ENCODE results near the gene FAM228B.
"Not testable (repeated sequence)": the region's sequence is repeated elsewhere in the genome, so short reads cannot be mapped to it uniquely, and the experiment has no call there.

The FAM228B gene

DNA sequence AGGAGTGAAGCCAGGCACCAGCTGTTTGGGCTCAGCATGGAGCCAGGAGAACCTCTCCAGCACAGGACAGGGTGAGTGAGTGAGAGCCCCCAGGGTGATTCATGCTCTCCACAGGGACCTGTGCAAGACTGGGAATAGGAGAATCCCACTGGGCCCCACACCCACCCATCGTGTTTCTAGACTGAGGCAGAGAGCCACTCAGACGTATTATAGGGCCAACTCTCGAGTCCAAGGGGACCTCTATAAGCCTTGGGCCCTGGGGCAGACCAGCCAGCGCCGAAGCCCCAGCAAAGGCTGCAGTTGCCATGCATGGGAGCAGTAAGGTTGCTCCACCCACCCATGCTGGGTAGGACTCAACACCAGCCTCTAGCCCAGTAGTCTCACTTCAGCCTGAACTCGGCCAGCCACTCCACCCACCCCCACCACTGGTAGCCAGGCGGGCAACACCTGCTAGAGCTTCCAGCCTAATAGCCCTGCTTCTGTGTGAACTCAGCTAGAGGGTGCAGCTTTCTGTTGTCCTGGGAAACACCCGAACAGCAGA, 19.1 kb upstream of the FAM228B start:
- DNase-seq, result no peak

GRCh38 chr2:24104906-24105305, 18.4 kb upstream of the FAM228B start:
- no peak for DNase-seq

- no peak for DNase-seq
Measured at GRCh38 chr2:24105816-24106215, 17.5 kb upstream of the FAM228B start.

GRCh38 chr2:24106786-24107185, 16.5 kb upstream of the FAM228B start:
- DNase-seq, result no peak

GRCh38 chr2:24107336-24107735, 15.9 kb upstream of the FAM228B start:
- no peak for DNase-seq

DNA sequence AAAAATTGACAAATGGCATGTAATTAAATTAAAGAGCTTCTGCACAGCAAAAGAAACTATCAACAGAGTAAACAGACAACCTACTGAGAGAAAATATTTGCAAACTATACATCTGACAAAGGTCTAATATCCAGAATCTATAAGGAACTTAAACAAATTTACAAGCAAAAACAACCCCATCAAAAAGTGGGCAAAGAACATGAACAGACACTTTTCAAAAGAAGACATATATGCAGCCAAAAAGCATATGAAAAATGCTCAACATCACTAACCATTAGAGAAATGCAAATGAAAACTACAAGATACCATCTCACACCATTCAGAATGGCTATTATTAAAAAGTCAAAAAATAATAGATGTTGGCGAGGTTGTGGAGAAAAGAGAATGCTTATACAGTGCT, 13.8 kb upstream of the FAM228B start:
- not testable (repeated sequence) for DNase-seq

DNA sequence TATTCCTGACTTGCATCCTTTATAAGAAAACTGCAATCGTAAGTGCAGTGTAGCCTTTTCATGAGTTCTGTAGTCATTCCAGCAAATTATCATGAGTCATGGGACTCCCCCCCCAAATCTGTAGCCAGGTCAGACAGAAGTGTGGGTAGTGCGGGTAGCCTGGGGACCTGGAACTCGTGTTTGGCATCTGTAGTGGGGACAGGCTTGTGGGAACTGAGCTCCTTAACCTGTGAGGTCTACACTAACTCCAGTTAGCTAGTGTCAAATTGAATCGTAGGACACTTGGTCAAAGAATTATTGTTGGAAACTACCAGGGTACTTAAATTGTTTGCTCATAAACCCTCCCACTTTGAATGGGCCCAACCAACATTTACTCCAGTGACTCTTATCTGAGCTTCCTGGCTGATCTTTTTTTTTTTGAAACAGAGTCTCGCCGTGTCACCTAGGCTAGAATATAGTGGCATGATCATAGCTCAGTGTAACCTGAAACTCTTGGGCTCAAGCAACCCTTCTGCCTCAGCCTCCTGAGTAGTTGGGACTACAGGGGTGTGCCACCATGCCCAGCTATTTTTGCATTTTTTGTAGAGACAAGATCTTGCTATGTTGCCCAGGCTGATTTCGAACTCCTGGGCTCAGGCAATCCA, 12.5 kb upstream of the FAM228B start:
- no peak for DNase-seq

GRCh38 chr2:24111407-24111901, 11.8 kb upstream of the FAM228B start:
- DNase-seq, result no peak

DNA sequence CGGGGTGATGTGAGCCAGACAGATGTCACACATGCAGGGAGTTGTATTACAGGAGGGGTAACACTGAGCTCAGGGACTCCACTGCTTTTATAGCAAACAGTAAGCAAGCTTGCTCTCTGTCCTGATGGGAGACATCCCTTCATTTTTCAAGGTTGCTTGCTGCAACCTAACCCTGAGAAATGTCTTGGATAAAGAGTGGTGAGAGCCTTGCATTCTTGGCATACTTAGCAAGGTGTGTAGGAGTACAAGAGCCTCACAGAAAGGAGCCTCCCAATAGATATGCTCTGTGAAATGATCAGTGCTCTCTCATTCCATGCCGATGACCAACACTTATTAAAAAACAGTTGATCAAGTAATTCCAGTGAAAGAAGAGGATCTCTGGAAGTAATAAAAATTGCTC, 8.2 kb upstream of the FAM228B start:
- DNase-seq, result no peak

DNA sequence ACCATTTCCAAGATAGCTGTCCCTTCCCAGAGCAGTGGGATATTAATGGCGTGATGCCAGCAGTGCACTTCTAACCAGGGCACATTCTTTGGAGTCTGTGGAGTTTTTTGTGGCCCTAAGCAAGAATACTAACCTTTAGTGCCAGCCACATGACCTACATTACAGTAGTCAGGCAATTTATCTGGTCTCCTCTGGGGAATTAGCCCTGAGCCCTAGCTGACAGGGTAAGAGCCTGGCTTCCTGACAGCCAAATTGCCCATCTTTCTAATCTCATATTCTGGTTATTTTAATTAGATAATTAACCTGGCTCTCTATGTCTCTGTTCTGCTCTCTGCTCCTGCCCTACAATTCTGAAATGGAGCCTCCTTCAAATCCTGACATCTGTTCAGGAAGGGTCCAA, 5.4 kb upstream of the FAM228B start:
- no peak for DNase-seq

- DNase-seq, result no peak
Measured at GRCh38 chr2:24121066-24121465, 2.2 kb upstream of the FAM228B start.

DNA sequence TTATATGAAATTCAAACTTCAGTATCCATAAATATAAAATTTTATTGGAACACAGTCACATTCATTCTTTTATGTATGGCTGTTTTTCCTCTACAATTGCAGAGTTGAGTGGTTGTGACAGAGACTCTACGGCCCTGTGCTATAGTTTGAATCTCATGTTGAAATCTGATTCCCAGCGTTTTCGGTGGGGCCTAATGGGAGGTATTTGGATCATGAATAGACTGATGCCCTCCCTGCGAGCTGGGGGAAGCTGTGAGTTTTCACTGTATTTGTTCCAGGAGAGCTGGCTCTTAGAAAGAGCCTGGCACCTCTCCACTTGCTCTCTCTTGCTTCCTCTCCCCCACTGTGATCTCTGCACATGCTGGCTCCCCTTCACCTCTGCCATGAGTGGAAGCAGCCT, 1.8 kb upstream of the FAM228B start:
- DNase-seq, result peak; percentile 52

DNA sequence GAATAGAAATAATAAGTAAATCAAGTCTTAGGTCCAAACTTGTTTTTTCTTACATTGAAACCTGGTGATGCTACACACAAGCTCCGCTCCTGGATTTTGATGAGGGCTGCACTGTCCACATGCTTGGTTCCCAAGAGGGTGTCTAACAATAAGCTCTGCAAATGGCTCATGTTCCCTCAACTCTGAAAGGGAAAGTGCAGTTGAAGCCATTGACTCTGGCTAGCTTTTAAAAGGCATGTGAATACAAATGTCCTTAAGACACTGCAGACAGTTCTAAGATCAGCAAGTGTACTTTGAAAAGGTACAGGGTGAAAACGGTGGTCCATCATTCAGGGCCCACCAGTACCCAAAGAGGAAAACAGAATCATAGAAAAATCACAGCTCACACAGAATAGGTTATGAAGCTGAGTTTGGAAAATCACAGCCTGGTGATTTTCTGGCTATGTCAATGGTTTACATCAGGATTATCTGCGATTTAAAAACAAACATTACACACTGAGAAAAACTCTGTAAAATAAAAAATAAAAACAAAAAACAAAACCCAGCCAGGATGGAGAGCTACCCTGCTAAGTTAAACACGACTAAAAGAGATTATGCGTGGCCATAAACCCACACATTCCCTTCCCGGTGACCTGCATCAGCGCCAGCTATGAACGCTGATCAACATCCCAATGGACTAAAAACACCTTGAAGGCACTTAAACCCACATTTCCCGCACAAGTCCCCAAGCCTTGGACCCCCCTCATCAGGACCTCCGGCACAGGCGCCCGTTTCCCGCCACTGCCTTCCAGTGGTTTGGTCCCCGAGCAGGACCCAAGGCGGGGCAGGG, 689 bp upstream of the FAM228B start:
- peak; percentile 34 for DNase-seq

DNA sequence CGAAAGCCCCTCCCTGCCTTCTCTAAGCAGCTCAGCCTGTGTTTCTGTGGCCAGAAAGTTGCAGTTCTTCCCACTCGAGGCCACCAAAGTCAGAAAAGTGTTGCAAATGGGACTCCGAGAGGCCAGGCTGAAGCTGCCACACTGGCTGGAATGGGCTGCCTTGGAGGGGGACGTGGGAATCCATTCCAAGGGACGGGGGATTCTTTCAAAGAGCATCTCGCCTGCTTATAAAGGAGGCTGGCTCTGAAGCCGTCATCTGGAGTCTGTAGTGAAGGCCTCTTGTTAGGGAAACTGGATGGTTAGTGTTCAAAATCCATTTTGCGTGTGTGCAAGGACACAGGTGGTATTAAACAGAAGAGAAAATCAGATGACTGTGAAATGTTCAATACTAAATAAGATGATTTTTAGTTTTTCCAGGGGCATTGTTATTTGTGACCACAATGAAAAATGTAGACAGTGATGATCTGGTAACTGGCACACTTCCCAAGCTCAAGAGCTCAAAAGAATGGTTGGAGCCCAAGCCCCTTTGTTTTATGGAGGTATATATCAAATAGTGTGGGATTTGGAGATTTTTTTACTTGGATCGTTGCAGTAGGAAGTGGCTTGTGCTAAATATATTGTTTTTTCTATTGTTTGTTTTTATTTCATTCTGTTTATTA, 782 bp downstream of the FAM228B start:
- peak; percentile 78 for DNase-seq

DNA sequence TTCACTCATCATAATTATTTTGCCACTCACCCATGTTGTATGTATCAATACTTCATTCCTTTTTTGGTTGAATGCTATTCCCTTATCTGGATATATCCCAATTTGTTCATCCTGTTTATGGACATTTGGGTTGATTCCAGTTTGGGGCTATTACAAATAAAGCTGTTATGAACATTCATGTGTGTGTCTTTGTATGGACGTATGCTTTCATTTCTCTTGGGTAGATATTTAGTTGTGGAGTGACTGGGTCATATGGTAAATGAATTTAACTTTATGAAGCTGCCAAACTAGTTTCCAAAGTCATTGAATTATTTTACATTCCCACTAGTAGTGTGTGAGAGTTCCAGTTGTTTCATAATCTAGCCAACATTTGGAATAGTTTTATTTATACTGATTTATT, 2.7 kb downstream of the FAM228B start:
- DNase-seq, result no peak

GRCh38 chr2:24132543-24132942, 9.3 kb downstream of the FAM228B start:
- no peak for DNase-seq

- not testable (repeated sequence) for DNase-seq
Measured at GRCh38 chr2:24140305-24140704, 17.0 kb downstream of the FAM228B start.

GRCh38 chr2:24147364-24147763, 24.1 kb downstream of the FAM228B start:
- no peak for DNase-seq

- DNase-seq, result no peak
Measured at GRCh38 chr2:24152413-24153197, 29.3 kb downstream of the FAM228B start.

DNA sequence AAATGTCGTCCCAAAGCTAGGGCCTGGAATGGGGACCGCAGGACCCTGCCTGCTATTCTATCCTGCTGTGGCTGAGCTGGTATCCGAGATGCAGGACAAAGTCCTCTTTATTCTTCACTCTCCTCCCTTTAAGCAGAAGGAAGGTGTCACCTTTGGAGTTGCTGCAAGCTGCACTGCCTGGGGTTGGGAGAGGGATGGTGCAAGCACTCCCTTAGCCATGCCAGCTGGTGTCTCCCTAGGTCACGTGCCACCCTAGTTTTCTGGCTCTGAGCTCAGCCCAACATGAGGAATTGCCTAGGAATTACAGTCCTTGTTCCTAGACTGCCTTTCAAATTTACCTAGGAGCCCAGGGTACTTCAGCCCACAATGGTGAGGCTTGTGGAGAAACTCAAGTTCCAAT, 30.2 kb downstream of the FAM228B start:
- no peak for DNase-seq

- DNase-seq, result no peak
Measured at GRCh38 chr2:24158131-24158530, 34.9 kb downstream of the FAM228B start.

- DNase-seq, result no peak
Measured at GRCh38 chr2:24159708-24160107, 36.4 kb downstream of the FAM228B start.

- DNase-seq, result no peak
Measured at GRCh38 chr2:24160761-24161160, 37.5 kb downstream of the FAM228B start.

Measured in NCI-H345 (cell line).